HepG2 (cell line): ENCODE data around the gene SLC66A3. TPM values are rescaled to one million over a fixed set of nuclear protein-coding genes. Genes with fewer than 3 reads are reported as not detected.

ENCODE experiments used
- MZF1 ChIP-seq: sonication (generic); formaldehyde crosslinking; IDR thresholded peaks from 2 replicates; pipeline ENCODE4 v1.8.1; 2023; ENCODE audit warnings: mild to moderate bottlenecking, missing genetic modification reagents, borderline replicate concordance
- NFE2L1 ChIP-seq: sonication (generic); formaldehyde crosslinking; IDR thresholded peaks from 2 replicates; pipeline ENCODE4 v1.4.0; 2020; ENCODE audit warnings: missing genetic modification reagents, mild to moderate bottlenecking, borderline replicate concordance
- PBX2 ChIP-seq: IDR thresholded peaks from 2 replicates; pipeline ENCODE4 v1.6.1; 2016; ENCODE audit warnings: control low read depth
- SMAD3 ChIP-seq: sonication (generic); formaldehyde crosslinking; IDR thresholded peaks from 2 replicates; pipeline ENCODE4 v1.4.0; 2020; ENCODE audit warnings: missing genetic modification reagents
- SMARCC2 ChIP-seq: fragments of 450-650 bp; IDR thresholded peaks from 2 replicates; pipeline ENCODE4 v1.6.1; 2017; ENCODE audit warnings: antibody characterized with exemption, mild to moderate bottlenecking
- ZNF407 ChIP-seq: sonication (generic); formaldehyde crosslinking; IDR thresholded peaks from one replicate; pipeline ENCODE4 v1.5.1; 2020; ENCODE audit warnings: mild to moderate bottlenecking, missing genetic modification reagents; ENCODE audit errors: not compliant biosample characterization
- polyA plus RNA-seq, 8 experiments: library from polyadenylated mRNA; depleted of rRNA in 3 of 8; stranded (reverse) in 7 of 8; unstranded in 1 of 8; fragments of >200 nt; fragmentation: Illumina TruSeq in 4 of 8; extraction: Trizol in 4 of 8; gene quantifications; 2 replicates each; pipeline versions ENCODE4 v1.2.1 to v1.2.3, GENCODE V29; 2011 to 2016; ENCODE audit warnings: low read depth in 4 of 8, missing spikeins in 1 of 8, mixed read lengths in 1 of 8; ENCODE audit not compliant: insufficient read depth in 1 of 8
- total RNA-seq, 5 experiments: library from RNA; depleted of rRNA; stranded (reverse); fragments of >200 nt; fragmentation: Illumina TruSeq; extraction: Trizol; gene quantifications; 2 replicates each; pipeline ENCODE4 v1.2.3, GENCODE V29; 2016; ENCODE audit warnings: low read depth in 1 of 5

The SLC66A3 gene
- total and polyA plus RNA-seq, 2 of the 13 experiments (the other 11 are each of a cell fraction or from before 2014, with no cell fraction given), result 2.2 to 3.7 TPM

- no peak for TF ChIP-seq NFE2L1 (CRISPR knock-in tag)
- no peak for TF ChIP-seq SMARCC2
- peak; percentile 58; the same call in 1 of the 2 replicates for TF ChIP-seq SMAD3 (CRISPR knock-in tag)
- no peak for TF ChIP-seq PBX2 (CRISPR knock-in tag)
- TF ChIP-seq ZNF407, result no peak
- no peak for TF ChIP-seq MZF1 (CRISPR knock-in tag)
Measured at GRCh38 chr2:11169333-11169732, 14.1 kb downstream of the SLC66A3 start (continued).
